Spleen (tissue), 7 donors: ENCODE results near the gene TWIST1.

Experiments used
- POLR2A ChIP-seq, 3 donors: fragments of 450-650 bp; IDR thresholded peaks; one replicate each; pipeline ENCODE4 v1.5.1; 2017; ENCODE audit warnings: antibody characterized with exemption in 3 of 3, mild to moderate bottlenecking in 1 of 3
- POLR2AphosphoS5 ChIP-seq, 3 donors: sonication (generic); formaldehyde crosslinking; IDR thresholded peaks; one replicate each; pipeline ENCODE4 v1.5.1; 2017; ENCODE audit warnings: antibody characterized with exemption in 3 of 3
- TF ChIP-seq, protein P1 (sequence below), 11 experiments: fragments of 200-600 bp in 7 of 11; fragments of 450-650 bp in 4 of 11; sonication (generic) in 4 of 11; IDR thresholded peaks in 8 of 11; conservative IDR thresholded peaks in 3 of 11; 1 replicate in 7 of 11; 2 replicates in 4 of 11; pipeline versions ENCODE4 v1.4.0 to v1.8.0; 2016 to 2021; ENCODE audit warnings: antibody characterized with exemption in 11 of 11, inconsistent platforms in 4 of 11, mild to moderate bottlenecking in 1 of 11
- donor health status: DM: no; HTN: no; CAD: no; lungs with moderate emphysema.
- donor health status: DM: no; HTN: no; CAD: no.
- donor health status: DM: no; HTN: no; CAD: no.

DNA sequence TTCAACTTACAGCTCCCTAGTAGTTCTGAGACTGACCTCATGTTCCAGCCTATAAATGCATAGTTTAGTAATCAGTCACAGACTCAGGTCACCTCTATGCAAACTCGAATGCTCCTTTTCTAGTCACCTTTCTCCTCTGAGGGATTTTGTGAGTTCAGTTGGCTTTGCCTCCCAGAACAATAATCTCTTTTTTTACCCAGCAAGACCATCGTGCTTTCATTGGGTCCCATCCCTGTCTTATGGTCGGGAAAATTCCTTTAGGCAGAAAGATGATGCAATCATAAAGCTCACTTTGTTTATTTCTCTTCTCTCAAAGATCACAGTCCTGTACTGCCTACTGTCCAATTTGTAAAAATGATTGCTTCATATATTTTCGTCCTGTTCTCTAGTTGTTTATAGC lies 38.4 kb downstream of the TWIST1 start:
- TF ChIP-seq, protein P1, sequence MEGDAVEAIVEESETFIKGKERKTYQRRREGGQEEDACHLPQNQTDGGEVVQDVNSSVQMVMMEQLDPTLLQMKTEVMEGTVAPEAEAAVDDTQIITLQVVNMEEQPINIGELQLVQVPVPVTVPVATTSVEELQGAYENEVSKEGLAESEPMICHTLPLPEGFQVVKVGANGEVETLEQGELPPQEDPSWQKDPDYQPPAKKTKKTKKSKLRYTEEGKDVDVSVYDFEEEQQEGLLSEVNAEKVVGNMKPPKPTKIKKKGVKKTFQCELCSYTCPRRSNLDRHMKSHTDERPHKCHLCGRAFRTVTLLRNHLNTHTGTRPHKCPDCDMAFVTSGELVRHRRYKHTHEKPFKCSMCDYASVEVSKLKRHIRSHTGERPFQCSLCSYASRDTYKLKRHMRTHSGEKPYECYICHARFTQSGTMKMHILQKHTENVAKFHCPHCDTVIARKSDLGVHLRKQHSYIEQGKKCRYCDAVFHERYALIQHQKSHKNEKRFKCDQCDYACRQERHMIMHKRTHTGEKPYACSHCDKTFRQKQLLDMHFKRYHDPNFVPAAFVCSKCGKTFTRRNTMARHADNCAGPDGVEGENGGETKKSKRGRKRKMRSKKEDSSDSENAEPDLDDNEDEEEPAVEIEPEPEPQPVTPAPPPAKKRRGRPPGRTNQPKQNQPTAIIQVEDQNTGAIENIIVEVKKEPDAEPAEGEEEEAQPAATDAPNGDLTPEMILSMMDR (IDR thresholded peaks at IDR 0.05 in 8 of 11, conservative IDR thresholded peaks at IDR 0.05 in 3 of 11): no peak
- TF ChIP-seq POLR2A (IDR thresholded peaks at IDR 0.05) (no peak), POLR2AphosphoS5 (IDR thresholded peaks at IDR 0.05) (no peak)
